MG63 (cell line): ENCODE results near the gene TNNC2. TPM values are rescaled to one million over a fixed set of nuclear protein-coding genes. Genes with fewer than 3 reads are reported as not detected.
A peak's percentile ranks its signal among the peaks of the same experiment; 100 is the strongest.

Source experiments
- DNase-seq: peaks from one replicate; pipeline ENCODE4 v3.0.0-alpha.2; 2020
- H3K27me3 ChIP-seq: fragments of 250-450 bp; sonication (Bioruptor Pico); 2 replicates; pipeline ENCODE4 v1.5.1; 2020; ENCODE audit warnings: mild to moderate bottlenecking, moderate library complexity
- H3K36me3 ChIP-seq: fragments of 250-450 bp; sonication (Bioruptor Pico); 2 replicates; pipeline ENCODE4 v1.5.1; 2020; ENCODE audit warnings: mild to moderate bottlenecking, moderate library complexity
- H3K4me3 ChIP-seq: fragments of 250-450 bp; sonication (Bioruptor Pico); 2 replicates; pipeline ENCODE4 v1.5.1; 2020; ENCODE audit warnings: mild to moderate bottlenecking, moderate library complexity
- H3K9me3 ChIP-seq: fragments of 250-450 bp; sonication (Bioruptor Pico); 2 replicates; pipeline ENCODE4 v1.5.1; 2020; ENCODE audit warnings: mild to moderate bottlenecking, moderate library complexity
- total RNA-seq: library from RNA; depleted of rRNA; stranded (reverse); fragments of >200 nt; shearing (Covaris generic); gene quantifications from 2 replicates; pipeline ENCODE4 v1.2.3, GENCODE V29; 2014; ENCODE audit warnings: low replicate concordance

The TNNC2 gene
- total RNA-seq, 1 experiment from 2014 or later, result not detected

GRCh38 chr20:45852326-45852725 lies 25.2 kb upstream of the TNNC2 start:
- Histone ChIP-seq H3K36me3 (peaks cover 17% of the 10 kb centered on the region), H3K27me3 (no peaks in the 10 kb centered on the region), H3K4me3 (no peak overlapping the region), H3K9me3 (no peaks in the 10 kb centered on the region)
- DNase-seq, result no peak

GRCh38 chr20:45851501-45851900 lies 24.4 kb upstream of the TNNC2 start:
- Histone ChIP-seq H3K4me3 (no peak overlapping the region), H3K36me3 (peaks cover 24% of the 10 kb centered on the region), H3K27me3 (no peaks in the 10 kb centered on the region), H3K9me3 (no peaks in the 10 kb centered on the region)
- DNase-seq, result no peak

- no peaks in the 10 kb centered on the region for H3K9me3 ChIP-seq
- no peak for DNase-seq
- H3K4me3 ChIP-seq, result no peak overlapping the region
- peaks cover 28% of the 10 kb centered on the region for H3K36me3 ChIP-seq
- H3K27me3 ChIP-seq, result no peaks in the 10 kb centered on the region
These were observed 23.8 kb upstream of the TNNC2 start for GRCh38 chr20:45850926-45851325.

GRCh38 chr20:45850238-45850637 lies 23.1 kb upstream of the TNNC2 start:
- no peak for DNase-seq
- Histone ChIP-seq H3K36me3 (peaks cover 33% of the 10 kb centered on the region), H3K9me3 (no peaks in the 10 kb centered on the region), H3K4me3 (no peak overlapping the region), H3K27me3 (no peaks in the 10 kb centered on the region)

GRCh38 chr20:45848969-45849582 lies 22.0 kb upstream of the TNNC2 start:
- H3K4me3 ChIP-seq, result no peak overlapping the region
- H3K27me3 ChIP-seq, result no peaks in the 10 kb centered on the region
- DNase-seq, result no peak
- peaks cover 41% of the 10 kb centered on the region for H3K36me3 ChIP-seq
- H3K9me3 ChIP-seq, result no peaks in the 10 kb centered on the region

- H3K36me3 ChIP-seq, result peaks cover 46% of the 10 kb centered on the region
These were observed 21.3 kb upstream of the TNNC2 start for GRCh38 chr20:45848421-45848820.

GRCh38 chr20:45845452-45845851 lies 18.3 kb upstream of the TNNC2 start:
- no peak for DNase-seq
- Histone ChIP-seq H3K27me3 (no peaks in the 10 kb centered on the region), H3K36me3 (peaks cover 63% of the 10 kb centered on the region), H3K9me3 (no peaks in the 10 kb centered on the region), H3K4me3 (no peak overlapping the region)

More at GRCh38 chr20:45848421-45848820, 21.3 kb upstream of the TNNC2 start:
- H3K4me3 ChIP-seq, result no peak overlapping the region
- no peak for DNase-seq
- no peaks in the 10 kb centered on the region for H3K27me3 ChIP-seq
- H3K9me3 ChIP-seq, result no peaks in the 10 kb centered on the region

GRCh38 chr20:45843506-45843905 lies 16.4 kb upstream of the TNNC2 start:
- Histone ChIP-seq H3K36me3 (peaks cover 76% of the 10 kb centered on the region), H3K27me3 (no peaks in the 10 kb centered on the region), H3K4me3 (no peak overlapping the region), H3K9me3 (no peaks in the 10 kb centered on the region)
- no peak for DNase-seq

- H3K9me3 ChIP-seq, result no peaks in the 10 kb centered on the region
- no peak overlapping the region for H3K4me3 ChIP-seq
- peaks cover 84% of the 10 kb centered on the region for H3K36me3 ChIP-seq
- H3K27me3 ChIP-seq, result no peaks in the 10 kb centered on the region
- no peak for DNase-seq
These were observed 15.2 kb upstream of the TNNC2 start for GRCh38 chr20:45842169-45842812.

GRCh38 chr20:45841407-45842129 lies 14.5 kb upstream of the TNNC2 start:
- Histone ChIP-seq H3K4me3 (no peak overlapping the region), H3K9me3 (no peaks in the 10 kb centered on the region), H3K36me3 (peaks cover 85% of the 10 kb centered on the region), H3K27me3 (no peaks in the 10 kb centered on the region)
- no peak for DNase-seq

- no peak for DNase-seq
- Histone ChIP-seq H3K4me3 (no peak overlapping the region), H3K27me3 (no peaks in the 10 kb centered on the region), H3K36me3 (peaks cover 81% of the 10 kb centered on the region), H3K9me3 (no peaks in the 10 kb centered on the region)
These were observed 13.6 kb upstream of the TNNC2 start for GRCh38 chr20:45840700-45841198.

- no peak for DNase-seq
- H3K27me3 ChIP-seq, result no peaks in the 10 kb centered on the region
These were observed 9.7 kb upstream of the TNNC2 start for GRCh38 chr20:45836841-45837240.

GRCh38 chr20:45835825-45836224 lies 8.7 kb upstream of the TNNC2 start:
- peak overlapping the region; percentile 65 for H3K4me3 ChIP-seq
- H3K9me3 ChIP-seq, result no peaks in the 10 kb centered on the region
- peaks cover 50% of the 10 kb centered on the region for H3K36me3 ChIP-seq
- H3K27me3 ChIP-seq, result no peaks in the 10 kb centered on the region
- peak; percentile 97 for DNase-seq

More at GRCh38 chr20:45836841-45837240, 9.7 kb upstream of the TNNC2 start:
- Histone ChIP-seq H3K9me3 (no peaks in the 10 kb centered on the region), H3K4me3 (no peak overlapping the region), H3K36me3 (peaks cover 60% of the 10 kb centered on the region)

- peaks cover 46% of the 10 kb centered on the region for H3K36me3 ChIP-seq
- DNase-seq, result no peak
- H3K9me3 ChIP-seq, result no peaks in the 10 kb centered on the region
- H3K4me3 ChIP-seq, result peak overlapping the region; percentile 65
- H3K27me3 ChIP-seq, result no peaks in the 10 kb centered on the region
These were observed 8.2 kb upstream of the TNNC2 start for GRCh38 chr20:45835329-45835765.

GRCh38 chr20:45834797-45835161 lies 7.7 kb upstream of the TNNC2 start:
- DNase-seq, result no peak
- Histone ChIP-seq H3K9me3 (no peaks in the 10 kb centered on the region), H3K36me3 (peaks cover 41% of the 10 kb centered on the region), H3K27me3 (no peaks in the 10 kb centered on the region), H3K4me3 (peak overlapping the region; percentile 65)

GRCh38 chr20:45833883-45834796 lies 7.0 kb upstream of the TNNC2 start:
- Histone ChIP-seq H3K36me3 (peaks cover 39% of the 10 kb centered on the region), H3K4me3 (peak overlapping the region; percentile 65), H3K27me3 (no peaks in the 10 kb centered on the region), H3K9me3 (no peaks in the 10 kb centered on the region)
- peak; percentile 78 for DNase-seq
